Tibial artery (tissue), 4 donors: ENCODE data around the gene RPE65.

ENCODE experiments used
- DNase-seq, 2 donors: peaks; one replicate each; pipeline ENCODE4 v3.0.0-alpha.2; 2019
- H3K27ac ChIP-seq, 2 donors: fragments of 200-600 bp; sonication (generic) in 1 of 2; 1 replicate in 1 of 2; 2 replicates in 1 of 2; pipeline ENCODE4 v1.5.1; 2018 to 2019; ENCODE audit warnings: mild to moderate bottlenecking in 1 of 2
- H3K27me3 ChIP-seq, 2 donors: fragments of 200-600 bp; sonication (generic) in 1 of 2; one replicate each; pipeline versions ENCODE4 v1.5.1 to v1.6.0; 2016 to 2019
- H3K36me3 ChIP-seq, 3 donors: fragments of 200-600 bp; sonication (generic) in 2 of 3; one replicate each; pipeline ENCODE4 v1.5.1; 2016 to 2019; ENCODE audit warnings: mild to moderate bottlenecking in 2 of 3
- H3K4me1 ChIP-seq, 4 donors: fragments of 200-600 bp; sonication (generic) in 2 of 4; 1 replicate in 3 of 4; 2 replicates in 1 of 4; pipeline ENCODE4 v1.5.1; 2016 to 2019
- H3K4me3 ChIP-seq, 2 donors: fragments of 200-600 bp; sonication (generic) in 1 of 2; 1 replicate in 1 of 2; 2 replicates in 1 of 2; pipeline ENCODE4 v1.5.1; 2018 to 2019; ENCODE audit warnings: mild to moderate bottlenecking in 2 of 2
- H3K9me3 ChIP-seq, 3 donors: fragments of 200-600 bp; sonication (generic) in 1 of 3; one replicate each; pipeline ENCODE4 v1.5.1; 2016 to 2019
- CTCF ChIP-seq, 2 experiments: fragments of 200-600 bp in 1 of 2; fragments of 450-650 bp in 1 of 2; IDR thresholded peaks; one replicate each; pipeline ENCODE4 v1.5.1; 2017 to 2019; ENCODE audit warnings: antibody characterized with exemption in 2 of 2, mild to moderate bottlenecking in 1 of 2, moderate library complexity in 1 of 2
- intact Hi-C: fragments of 100-400 bp; cut with DNase I; formaldehyde crosslinking; loops from one replicate; pipeline ENCODE4 v1.15.0; 2023; ENCODE audit warnings: low total_unique reads

Gene RPE65

GRCh38 chr1:68460935-68461334, 11.2 kb upstream of the RPE65 start:
- H3K27me3 ChIP-seq: no peaks in the 10 kb centered on the region
- no peaks in the 10 kb centered on the region for H3K36me3 ChIP-seq
- peaks cover 0 to 5% (median 4%) of the 10 kb centered on the region in 3 donors for H3K9me3 ChIP-seq
- no peak overlapping the region for H3K4me3 ChIP-seq
- no peaks in the 10 kb centered on the region for H3K4me1 ChIP-seq
- no peak for DNase-seq
- intact Hi-C loops: no loop called here
- H3K27ac ChIP-seq: no peak overlapping the region
- no peak for TF ChIP-seq CTCF (IDR thresholded peaks at IDR 0.05)

GRCh38 chr1:68459796-68460195, 10.0 kb upstream of the RPE65 start:
- intact Hi-C loops: no loop called here
- Histone ChIP-seq H3K36me3 (no peaks in the 10 kb centered on the region), H3K4me3 (no peak overlapping the region), H3K27ac (no peak overlapping the region), H3K27me3 (no peaks in the 10 kb centered on the region), H3K4me1 (no peaks in the 10 kb centered on the region), H3K9me3 (peaks cover 0 to 5% (median 4%) of the 10 kb centered on the region in 3 donors)
- no peak for DNase-seq
- no peak for TF ChIP-seq CTCF (IDR thresholded peaks at IDR 0.05)

- no peak for DNase-seq
- TF ChIP-seq CTCF (IDR thresholded peaks at IDR 0.05): no peak
- H3K4me1 ChIP-seq: no peaks in the 10 kb centered on the region
- intact Hi-C loops: no loop called here
- H3K4me3 ChIP-seq: no peak overlapping the region
- no peak overlapping the region for H3K27ac ChIP-seq
- H3K36me3 ChIP-seq: no peaks in the 10 kb centered on the region
- H3K27me3 ChIP-seq: no peaks in the 10 kb centered on the region
- peaks cover 0 to 5% (median 4%) of the 10 kb centered on the region in 3 donors for H3K9me3 ChIP-seq
Observed at GRCh38 chr1:68459091-68459490, 9.3 kb upstream of the RPE65 start.

GRCh38 chr1:68456202-68456601, 6.4 kb upstream of the RPE65 start:
- no peaks in the 10 kb centered on the region for H3K27me3 ChIP-seq
- H3K4me1 ChIP-seq: no peaks in the 10 kb centered on the region
- no peak overlapping the region for H3K27ac ChIP-seq
- intact Hi-C loops: no loop called here
- no peak for TF ChIP-seq CTCF (IDR thresholded peaks at IDR 0.05)
- H3K4me3 ChIP-seq: no peak overlapping the region
- DNase-seq: no peak
- H3K9me3 ChIP-seq: no peaks in the 10 kb centered on the region
- H3K36me3 ChIP-seq: no peaks in the 10 kb centered on the region

GRCh38 chr1:68454534-68454933, 4.8 kb upstream of the RPE65 start:
- TF ChIP-seq CTCF (IDR thresholded peaks at IDR 0.05): no peak
- Histone ChIP-seq H3K4me1 (no peaks in the 10 kb centered on the region), H3K36me3 (no peaks in the 10 kb centered on the region), H3K9me3 (no peaks in the 10 kb centered on the region), H3K4me3 (no peak overlapping the region), H3K27ac (no peak overlapping the region), H3K27me3 (no peaks in the 10 kb centered on the region)
- DNase-seq: no peak
- intact Hi-C loops: no loop called here

- Histone ChIP-seq H3K4me1 (no peaks in the 10 kb centered on the region), H3K9me3 (no peaks in the 10 kb centered on the region), H3K27ac (no peak overlapping the region), H3K36me3 (no peaks in the 10 kb centered on the region), H3K4me3 (no peak overlapping the region), H3K27me3 (no peaks in the 10 kb centered on the region)
- DNase-seq: no peak
- no peak for TF ChIP-seq CTCF (IDR thresholded peaks at IDR 0.05)
- intact Hi-C loops: no loop called here
Observed at GRCh38 chr1:68453060-68453670, 3.4 kb upstream of the RPE65 start.
